Body of pancreas (tissue), 4 donors: Measurements from ENCODE around the gene PATE2. TPM values are rescaled to one million over a fixed set of nuclear protein-coding genes. Genes with fewer than 3 reads are reported as not detected.

Experiments used
- ATAC-seq: fragments of 150-250 bp; one replicate; pipeline ENCODE4 v1.9.1; 2016
- DNase-seq, 4 donors: peaks; one replicate each; pipeline ENCODE4 v3.0.0-alpha.2; 2019
- H3K27ac ChIP-seq, 4 donors: fragments of 200-600 bp; sonication (generic); 1 replicate in 3 of 4; 2 replicates in 1 of 4; pipeline versions ENCODE4 v1.5.1 to v1.6.1; 2016 to 2019; ENCODE audit warnings: mild to moderate bottlenecking in 1 of 4, mixed read lengths in 1 of 4, moderate library complexity in 1 of 4
- H3K27me3 ChIP-seq, 2 donors: fragments of 200-600 bp; sonication (generic); one replicate each; pipeline ENCODE4 v1.6.0; 2016; ENCODE audit warnings: mild to moderate bottlenecking in 1 of 2
- H3K36me3 ChIP-seq, 2 donors: fragments of 200-600 bp; sonication (generic); replicated peaks in 1 of 2; 2 replicates each; pipeline ENCODE4 v1.5.1; 2016; ENCODE audit warnings: low read depth in 2 of 2; ENCODE audit not compliant: insufficient read depth in 1 of 2
- H3K4me1 ChIP-seq: fragments of 200-600 bp; sonication (generic); one replicate; pipeline ENCODE4 v1.6.0; 2016
- H3K4me3 ChIP-seq, 2 donors: fragments of 200-600 bp; sonication (generic); 1 replicate in 1 of 2; 2 replicates in 1 of 2; pipeline ENCODE4 v1.5.1; 2016 to 2019
- H3K9me3 ChIP-seq, 3 donors: fragments of 200-600 bp; sonication (generic); 1 replicate in 2 of 3; 2 replicates in 1 of 3; pipeline ENCODE4 v1.5.1; 2016
- CTCF ChIP-seq, 7 experiments: fragments of 450-650 bp in 4 of 7; fragments of 200-600 bp in 3 of 7; sonication (generic) in 3 of 7; IDR thresholded peaks; one replicate each; pipeline ENCODE4 v1.5.1; 2016 to 2019; ENCODE audit warnings: antibody characterized with exemption in 7 of 7
- POLR2A ChIP-seq, 3 donors: fragments of 450-650 bp; IDR thresholded peaks; one replicate each; pipeline ENCODE4 v1.6.1; 2016; ENCODE audit warnings: antibody characterized with exemption in 3 of 3, mild to moderate bottlenecking in 2 of 3
- WGBS, 2 donors: methylation state at CpG; one replicate each; pipeline ENCODE4 v1.1.5; 2017; 5-methylcytosine and 5-hydroxymethylcytosine counted together
- intact Hi-C: fragments of 100-400 bp; cut with DNase I; formaldehyde crosslinking; loops from one replicate; pipeline ENCODE4 v1.15.1; 2023
- total RNA-seq, 2 donors: library from RNA; depleted of rRNA; stranded (reverse); fragments of >200 nt; gene quantifications; one replicate each; pipeline ENCODE4 v1.1.0, GENCODE V29; 2016

Gene PATE2
- total RNA-seq, 2 donors from 2014 or later: not detected

GRCh38 chr11:125790825-125791224 lies 12.2 kb upstream of the PATE2 start:
- no peak overlapping the region for H3K4me3 ChIP-seq
- no peak for DNase-seq
- ATAC-seq: no peak
- WGBS, 2 donors: 79 to 89% methylated on average over 4 of the region's 4 CpGs
- no peaks in the 10 kb centered on the region for H3K4me1 ChIP-seq
- H3K27ac ChIP-seq: no peak overlapping the region
- no peaks in the 10 kb centered on the region for H3K36me3 ChIP-seq
- H3K27me3 ChIP-seq: no peaks in the 10 kb centered on the region
- TF ChIP-seq POLR2A (IDR thresholded peaks at IDR 0.05): no peak
- no peak for TF ChIP-seq CTCF (IDR thresholded peaks at IDR 0.05)
- no peaks in the 10 kb centered on the region for H3K9me3 ChIP-seq
- intact Hi-C loops: no loop called here

- intact Hi-C loops: no loop called here
- H3K27me3 ChIP-seq: no peaks in the 10 kb centered on the region
- DNase-seq: no peak
- TF ChIP-seq CTCF (IDR thresholded peaks at IDR 0.05) (no peak), POLR2A (IDR thresholded peaks at IDR 0.05) (no peak)
- no peaks in the 10 kb centered on the region for H3K36me3 ChIP-seq
- no peak within 1 kb of the TSS for H3K27ac ChIP-seq
- no peaks in the 10 kb centered on the region for H3K9me3 ChIP-seq
- H3K4me3 ChIP-seq: no peak within 1 kb of the TSS
- no peaks in the 10 kb centered on the region for H3K4me1 ChIP-seq
- WGBS, 2 donors: 36 to 40% methylated on average over 2 of the region's 2 CpGs
- ATAC-seq: no peak
Observed at GRCh38 chr11:125787827-125788226, 9.2 kb upstream of the PATE2 start, which contains the start of gene PATE3. Gene PATE3 (plus strand): TSS chr11:125788127. CDS start chr11:125788152, 25 bp downstream.

GRCh38 chr11:125784678-125785077 lies 6.0 kb upstream of the PATE2 start:
- Histone ChIP-seq H3K27ac (no peak overlapping the region), H3K4me3 (no peak overlapping the region), H3K9me3 (no peaks in the 10 kb centered on the region), H3K36me3 (no peaks in the 10 kb centered on the region), H3K4me1 (no peaks in the 10 kb centered on the region), H3K27me3 (no peaks in the 10 kb centered on the region)
- TF ChIP-seq POLR2A (IDR thresholded peaks at IDR 0.05) (no peak), CTCF (IDR thresholded peaks at IDR 0.05) (no peak)
- 37 to 53% methylated on average over 2 of the region's 2 CpGs for WGBS, 2 donors
- intact Hi-C loops: no loop called here
- no peak for DNase-seq
- ATAC-seq: no peak

- ATAC-seq (no peak), DNase-seq (no peak)
- Histone ChIP-seq H3K27ac (no peak overlapping the region), H3K4me1 (no peaks in the 10 kb centered on the region), H3K36me3 (no peaks in the 10 kb centered on the region), H3K27me3 (no peaks in the 10 kb centered on the region), H3K9me3 (no peaks in the 10 kb centered on the region), H3K4me3 (no peak overlapping the region)
- WGBS, 2 donors: 58 to 59% methylated on average over 5 of the region's 5 CpGs
- TF ChIP-seq CTCF (IDR thresholded peaks at IDR 0.05): no peak
- TF ChIP-seq POLR2A (IDR thresholded peaks at IDR 0.05): no peak
- intact Hi-C loops: no loop called here
Observed at GRCh38 chr11:125777309-125777708, 1.3 kb downstream of the PATE2 start.

GRCh38 chr11:125773516-125773915 lies 5.1 kb downstream of the PATE2 start:
- Histone ChIP-seq H3K4me3 (no peak overlapping the region), H3K9me3 (no peaks in the 10 kb centered on the region), H3K4me1 (no peaks in the 10 kb centered on the region), H3K27me3 (no peaks in the 10 kb centered on the region), H3K27ac (no peak overlapping the region), H3K36me3 (no peaks in the 10 kb centered on the region)
- 71% methylated on average over 3 of the region's 3 CpGs for WGBS, 2 donors
- intact Hi-C loops: no loop called here
- TF ChIP-seq POLR2A (IDR thresholded peaks at IDR 0.05) (no peak), CTCF (IDR thresholded peaks at IDR 0.05) (no peak)
- no peak for DNase-seq
- ATAC-seq: no peak
